Gastrocnemius medialis (tissue), 4 donors: ENCODE measurements around the gene CTU2.

ENCODE experiments used
- POLR2A ChIP-seq, 2 donors: fragments of 450-650 bp; IDR thresholded peaks; one replicate each; pipeline ENCODE4 v1.6.1; 2017; ENCODE audit warnings: antibody characterized with exemption in 2 of 2, mild to moderate bottlenecking in 2 of 2, moderate library complexity in 2 of 2
- TF ChIP-seq, protein P1 (sequence below), 5 experiments: fragments of 450-650 bp in 3 of 5; fragments of 200-600 bp in 2 of 5; sonication (generic) in 2 of 5; IDR thresholded peaks in 4 of 5; conservative IDR thresholded peaks in 1 of 5; 1 replicate in 4 of 5; 2 replicates in 1 of 5; pipeline ENCODE4 v1.5.1; 2016 to 2019; ENCODE audit warnings: antibody characterized with exemption in 5 of 5, mild to moderate bottlenecking in 3 of 5, moderate library complexity in 3 of 5

DNA sequence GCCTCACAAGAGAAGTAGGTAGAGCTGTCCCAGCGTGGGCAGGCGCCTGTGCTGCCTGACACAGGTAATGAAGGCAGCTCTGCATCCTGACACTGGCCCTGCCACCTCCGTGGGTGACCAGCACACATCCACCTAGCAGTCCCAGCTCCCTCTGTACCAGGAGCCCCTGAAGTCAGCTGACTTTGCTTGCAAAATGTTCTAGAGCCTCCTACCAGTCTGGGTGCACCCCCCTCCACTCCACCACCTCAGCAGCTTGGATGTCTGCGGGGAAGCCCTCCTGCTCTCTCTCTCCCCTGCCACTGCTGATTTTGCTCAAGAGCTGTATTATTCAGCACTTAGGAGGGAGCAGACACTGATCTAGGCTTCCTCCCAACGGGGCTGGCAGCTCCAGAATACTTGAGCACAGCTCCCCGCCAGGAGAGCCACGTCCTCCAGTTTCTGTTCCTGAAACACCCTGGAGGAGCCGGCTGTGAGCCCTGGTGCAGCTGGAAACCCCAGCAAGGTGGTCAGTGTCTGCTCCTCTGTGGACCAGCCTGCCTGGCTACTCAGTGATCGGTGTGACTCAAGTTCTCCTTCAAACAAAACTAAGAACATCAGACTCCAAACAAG lies 1.1 kb upstream of the CTU2 start:
- TF ChIP-seq, protein P1, sequence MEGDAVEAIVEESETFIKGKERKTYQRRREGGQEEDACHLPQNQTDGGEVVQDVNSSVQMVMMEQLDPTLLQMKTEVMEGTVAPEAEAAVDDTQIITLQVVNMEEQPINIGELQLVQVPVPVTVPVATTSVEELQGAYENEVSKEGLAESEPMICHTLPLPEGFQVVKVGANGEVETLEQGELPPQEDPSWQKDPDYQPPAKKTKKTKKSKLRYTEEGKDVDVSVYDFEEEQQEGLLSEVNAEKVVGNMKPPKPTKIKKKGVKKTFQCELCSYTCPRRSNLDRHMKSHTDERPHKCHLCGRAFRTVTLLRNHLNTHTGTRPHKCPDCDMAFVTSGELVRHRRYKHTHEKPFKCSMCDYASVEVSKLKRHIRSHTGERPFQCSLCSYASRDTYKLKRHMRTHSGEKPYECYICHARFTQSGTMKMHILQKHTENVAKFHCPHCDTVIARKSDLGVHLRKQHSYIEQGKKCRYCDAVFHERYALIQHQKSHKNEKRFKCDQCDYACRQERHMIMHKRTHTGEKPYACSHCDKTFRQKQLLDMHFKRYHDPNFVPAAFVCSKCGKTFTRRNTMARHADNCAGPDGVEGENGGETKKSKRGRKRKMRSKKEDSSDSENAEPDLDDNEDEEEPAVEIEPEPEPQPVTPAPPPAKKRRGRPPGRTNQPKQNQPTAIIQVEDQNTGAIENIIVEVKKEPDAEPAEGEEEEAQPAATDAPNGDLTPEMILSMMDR (IDR thresholded peaks at IDR 0.05 in 4 of 5, conservative IDR thresholded peaks at IDR 0.05 in 1 of 5), result no peak
- TF ChIP-seq POLR2A (IDR thresholded peaks at IDR 0.05), result peak in 1 of 2 donors; percentile 23
